ENCODE data around the gene MRC1. TPM values are rescaled to one million over a fixed set of nuclear protein-coding genes. Genes with fewer than 3 reads are reported as not detected.

MRC1 gene
- total and polyA plus RNA-seq, 2 of the 8 experiments (the other 6 are each of a cell fraction or from before 2014, with no cell fraction given), result 0.03 to 0.06 TPM

DNA sequence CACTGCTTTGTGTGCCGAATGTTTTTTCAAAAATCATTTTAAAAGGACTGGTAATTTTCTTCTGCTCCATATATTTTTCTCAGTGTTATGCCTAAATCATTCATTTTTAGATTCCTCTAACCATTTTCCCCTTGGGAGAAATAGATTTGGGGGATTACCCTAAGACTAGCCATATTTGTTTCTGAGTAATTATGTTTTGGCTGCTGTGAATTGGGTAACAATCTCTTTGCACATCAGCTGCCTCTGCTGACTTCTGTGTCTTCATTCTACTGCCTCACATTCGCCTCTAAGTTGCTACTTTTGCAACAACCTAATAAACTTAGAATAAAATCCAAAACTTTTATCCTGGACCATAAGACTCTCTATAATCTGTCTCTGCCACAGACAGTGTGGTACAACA is 18.5 kb upstream of the MRC1 start:
- Histone ChIP-seq H3K4me3 (ENCODE audit: extremely low read depth in 1 of 4, insufficient read depth in 2 of 4, low read depth in 3 of 4, low read length in 4 of 4) (no peak overlapping the region), H3K18ac (ENCODE audit: extremely low read depth, low read length) (no peak overlapping the region), H3K23me2 (ENCODE audit: low read depth, low read length) (no peaks in the 10 kb centered on the region), H3K4me2 (ENCODE audit: insufficient read depth in 1 of 2, low read depth in 2 of 2, low read length in 2 of 2) (no peak overlapping the region), H3K14ac (ENCODE audit: insufficient read length) (no peak overlapping the region), H3K23ac (ENCODE audit: insufficient read length) (no peak overlapping the region), H3K79me2 (ENCODE audit: control insufficient read depth in 1 of 2, insufficient read depth in 2 of 2, low read length in 2 of 2) (no peaks in the 10 kb centered on the region), H4K5ac (ENCODE audit: insufficient read length, low read depth, low read length) (no peak overlapping the region), H3K4ac (replicated peaks; ENCODE audit: insufficient read length, low read depth, low read length) (no peak overlapping the region), H3K27me3 (replicated peaks in 1 of 4; ENCODE audit: control insufficient read depth in 3 of 4, extremely low read depth in 1 of 4, insufficient read depth in 3 of 4, low read length in 3 of 4) (no peaks in the 10 kb centered on the region), H3K9me3 (ENCODE audit: insufficient read depth in 2 of 2, low read depth in 1 of 2, low read length in 1 of 2) (no peaks in the 10 kb centered on the region), H2BK15ac (ENCODE audit: low read length) (no peak overlapping the region), H3K56ac (replicated peaks; ENCODE audit: insufficient read length, low read depth, low read length) (no peak overlapping the region), H2BK120ac (replicated peaks; ENCODE audit: low read depth, low read length) (no peak overlapping the region), H2BK5ac (ENCODE audit: low read depth, low read length) (no peak overlapping the region), H3K9ac (replicated peaks in 1 of 4; ENCODE audit: extremely low read depth in 1 of 4, low read depth in 3 of 4, low read length in 3 of 4) (no peak overlapping the region), H3K4me1 (replicated peaks in 1 of 4; ENCODE audit: control insufficient read depth in 3 of 4, insufficient read depth in 4 of 4, low read length in 3 of 4) (no peaks in the 10 kb centered on the region; a peak in 1 of 7 replicates), H2BK20ac (ENCODE audit: low read length) (no peak overlapping the region), H2AFZ (ENCODE audit: low read length) (no peak overlapping the region), H4K8ac (ENCODE audit: extremely low read depth, insufficient read depth, low read length) (no peak overlapping the region), H3K27ac (ENCODE audit: low read depth, low read length) (no peak overlapping the region), H4K20me1 (replicated peaks in 1 of 2; ENCODE audit: control insufficient read depth in 1 of 2, insufficient read depth in 2 of 2, low read length in 2 of 2) (no peaks in the 10 kb centered on the region), H2AK5ac (ENCODE audit: low read depth, low read length) (no peak overlapping the region), H2BK12ac (ENCODE audit: low read depth, low read length) (no peak overlapping the region), H4K91ac (replicated peaks; ENCODE audit: insufficient read length, low read length) (no peak overlapping the region), H3K79me1 (ENCODE audit: low read depth, low read length) (no peaks in the 10 kb centered on the region), H3K36me3 (ENCODE audit: control insufficient read depth in 2 of 4, insufficient read depth in 4 of 4, low read length in 3 of 4) (no peaks in the 10 kb centered on the region)
- ChIA-PET POLR2A (ENCODE audit: partially characterized antibody) (no interaction called here), CTCF (ENCODE audit: partially characterized antibody) (interaction anchor here (0.8 to 3.9 kb wide), 3 partner anchors 9 to 52 kb away, joined by 5 to 18 read pairs (median 7); no protein-coding TSS in a partner anchor)
- FAIRE-seq (no peak), DNase-seq (ENCODE audit: low read depth in 1 of 2, low spot score in 2 of 2) (no peak)
- 81% methylated on average over 2 of the region's 2 CpGs; no CpG with 5 or more reads in 1 of the 2 experiments for WGBS, 2 experiments (ENCODE audit: extremely low coverage in 1 of 2, insufficient coverage in 1 of 2, insufficient read length in 1 of 2, insufficient replicate concordance in 2 of 2, low coverage in 1 of 2, low lambda C conversion rate in 2 of 2, missing lambda C conversion rate in 1 of 2)
- TF ChIP-seq SIN3A (conservative IDR thresholded peaks at IDR 0.05 in 1 of 2, IDR thresholded peaks at IDR 0.05 in 1 of 2; ENCODE audit: low read depth in 1 of 2, low read length in 2 of 2), result no peak
